Activated T-cell treated with anti-CD3 and anti-CD28 coated beads, Interleukin-2, amount 50 U/mL, for 1 hour (primary cell): ENCODE results near the gene NTRK2.
A peak's percentile ranks its signal among the peaks of the same experiment; 100 is the strongest.

ENCODE experiments used
- DNase-seq: peaks from one replicate; pipeline ENCODE4 v3.0.0-alpha.2; 2020

The NTRK2 gene

GRCh38 chr9:84686068-84686467, 16.5 kb downstream of the NTRK2 start:
- no peak for DNase-seq

- no peak for DNase-seq
These were observed 19.4 kb downstream of the NTRK2 start for GRCh38 chr9:84688956-84689355.

GRCh38 chr9:84691634-84692033, 22.1 kb downstream of the NTRK2 start:
- no peak for DNase-seq

- DNase-seq: no peak
These were observed 24.7 kb downstream of the NTRK2 start for GRCh38 chr9:84694248-84694647.

- no peak for DNase-seq
These were observed 27.5 kb downstream of the NTRK2 start for GRCh38 chr9:84697042-84697441.

GRCh38 chr9:84697509-84698114, 28.1 kb downstream of the NTRK2 start:
- peak; percentile 21 for DNase-seq

GRCh38 chr9:84698323-84698722, 28.8 kb downstream of the NTRK2 start:
- DNase-seq: no peak

GRCh38 chr9:84699984-84700383, 30.5 kb downstream of the NTRK2 start:
- no peak for DNase-seq

- DNase-seq: no peak
These were observed 32.3 kb downstream of the NTRK2 start for GRCh38 chr9:84701801-84702200.

GRCh38 chr9:84702471-84702870, 32.9 kb downstream of the NTRK2 start:
- no peak for DNase-seq

GRCh38 chr9:84703793-84704192, 34.3 kb downstream of the NTRK2 start:
- DNase-seq: no peak

- DNase-seq: no peak
These were observed 35.6 kb downstream of the NTRK2 start for GRCh38 chr9:84705128-84705527.

- DNase-seq: no peak
These were observed 38.9 kb downstream of the NTRK2 start for GRCh38 chr9:84708400-84708799.

GRCh38 chr9:84709056-84709455, 39.5 kb downstream of the NTRK2 start:
- no peak for DNase-seq

GRCh38 chr9:84710701-84711397, 41.3 kb downstream of the NTRK2 start:
- no peak for DNase-seq

- no peak for DNase-seq
These were observed 41.9 kb downstream of the NTRK2 start for GRCh38 chr9:84711398-84711777.

GRCh38 chr9:84711936-84712335, 42.4 kb downstream of the NTRK2 start:
- DNase-seq: no peak

GRCh38 chr9:84716217-84716616, 46.7 kb downstream of the NTRK2 start:
- no peak for DNase-seq

GRCh38 chr9:84718476-84718875, 48.9 kb downstream of the NTRK2 start:
- DNase-seq: no peak

GRCh38 chr9:84722388-84722989, 53.0 kb downstream of the NTRK2 start:
- no peak for DNase-seq

GRCh38 chr9:84723426-84723825, 53.9 kb downstream of the NTRK2 start:
- no peak for DNase-seq

- no peak for DNase-seq
These were observed 62.2 kb downstream of the NTRK2 start for GRCh38 chr9:84731696-84732095.

GRCh38 chr9:84736081-84736480, 66.6 kb downstream of the NTRK2 start:
- DNase-seq: no peak

- no peak for DNase-seq
These were observed 67.0 kb downstream of the NTRK2 start for GRCh38 chr9:84736536-84736935.

- DNase-seq: no peak
These were observed 68.8 kb downstream of the NTRK2 start for GRCh38 chr9:84738353-84738752.
